GM19468 (cell line): ENCODE results near the gene VAMP8.
"Not testable (repeated sequence)": the region's sequence is repeated elsewhere in the genome, so short reads cannot be mapped to it uniquely, and the experiment has no call there.

Source experiments
- ATAC-seq: cut with Tn5 transposase; IDR thresholded peaks from one replicate; pipeline ENCODE4 v1.9.1; 2021; ENCODE audit warnings: mild to moderate bottlenecking, moderate library complexity, moderate number of reproducible peaks; ENCODE audit not compliant: unreplicated experiment; ENCODE audit errors: extremely low read depth

Gene VAMP8

DNA sequence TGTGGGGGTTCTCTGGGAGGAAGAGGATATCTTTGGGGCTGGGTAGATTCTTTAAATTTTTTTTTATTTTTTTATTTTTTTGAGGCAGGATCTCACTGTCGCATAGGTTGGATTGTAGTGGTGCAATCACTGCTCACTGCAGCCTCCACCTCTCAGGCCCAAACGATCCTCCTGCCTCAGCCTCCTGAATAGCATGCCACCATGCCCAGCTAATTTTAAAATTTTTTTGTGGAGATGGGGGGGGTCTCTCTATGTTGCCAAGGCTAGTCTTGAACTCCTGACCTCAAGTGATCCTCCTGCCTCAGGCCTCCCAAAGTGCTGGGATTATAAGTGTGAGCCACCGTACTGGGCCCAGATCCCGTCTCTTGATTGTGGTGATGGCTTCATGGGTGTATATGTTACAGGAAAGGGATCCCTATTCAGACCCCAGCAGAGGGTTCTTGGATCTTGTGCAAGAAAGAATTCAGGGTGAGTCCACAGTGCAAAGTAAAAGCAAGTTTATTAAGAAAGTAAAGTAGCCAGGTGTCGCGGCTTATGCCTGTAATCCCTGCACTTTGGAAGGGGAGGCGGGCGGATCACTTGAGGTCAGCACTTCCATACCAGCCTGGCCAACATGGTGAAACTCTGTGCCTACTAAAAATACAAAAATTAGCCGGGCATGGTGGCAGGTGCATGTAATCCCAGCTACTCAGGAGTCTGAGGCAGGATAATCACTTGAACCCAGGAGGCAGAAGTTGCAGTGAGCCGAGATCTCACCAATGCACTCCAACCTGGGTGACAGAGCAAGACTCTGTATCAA is 36.5 kb downstream of the VAMP8 start:
- no peak for ATAC-seq

DNA sequence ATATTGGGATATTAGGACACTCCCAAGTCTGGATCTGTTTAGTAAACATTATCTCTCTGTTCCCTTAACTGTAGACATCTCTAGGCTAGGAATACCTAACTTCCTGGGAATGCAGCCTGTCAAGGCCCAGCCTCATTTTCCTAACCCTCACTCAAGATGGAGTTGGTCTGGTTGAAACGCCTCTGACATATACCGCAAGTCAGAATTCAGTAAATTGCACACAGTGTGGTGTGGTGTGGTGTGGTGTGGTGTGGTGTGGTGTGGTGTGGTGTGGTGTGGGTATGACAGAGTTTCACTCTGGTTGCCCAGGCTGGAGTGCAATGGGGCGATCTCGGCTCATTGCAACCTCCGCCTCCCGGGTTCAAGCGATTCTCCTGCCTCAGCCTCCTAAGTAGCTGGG is 37.4 kb downstream of the VAMP8 start:
- not testable (repeated sequence) for ATAC-seq

DNA sequence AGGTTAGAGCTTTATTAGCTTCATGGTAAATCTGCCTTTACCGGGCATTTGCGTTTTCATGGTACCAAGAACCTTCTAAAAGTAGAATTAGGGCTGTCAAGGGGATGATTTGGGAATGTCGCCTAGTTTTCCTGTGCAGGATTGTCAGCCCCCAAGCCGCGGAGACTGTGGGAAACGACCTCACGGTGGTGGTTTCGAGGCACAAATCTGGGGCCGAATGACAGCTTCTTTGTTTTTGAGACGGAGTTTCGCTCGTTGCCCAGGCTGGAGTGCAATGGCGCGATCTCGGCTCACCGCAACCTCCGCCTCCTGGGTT is 38.0 kb downstream of the VAMP8 start:
- ATAC-seq, result no peak

DNA sequence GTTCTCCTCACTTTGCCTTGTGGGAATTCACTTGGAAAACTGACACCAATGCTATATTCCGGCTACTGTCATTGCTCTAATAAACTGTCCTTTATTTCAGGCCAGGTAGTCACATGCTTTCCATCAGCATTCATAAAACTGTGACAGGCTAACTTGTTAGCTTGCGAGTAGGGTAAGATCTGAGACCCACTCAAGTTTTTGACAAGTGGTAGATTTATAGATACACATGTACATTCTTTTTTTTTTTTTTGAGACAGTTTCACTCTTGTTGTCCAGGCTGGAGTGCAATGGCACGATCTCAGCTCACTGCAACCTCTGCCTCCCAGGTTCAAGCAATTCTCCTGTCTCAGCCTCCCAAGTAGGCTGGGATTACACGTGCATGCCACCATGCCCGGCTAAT is 40.3 kb downstream of the VAMP8 start:
- ATAC-seq, result not testable (repeated sequence)

GRCh38 chr2:85619617-85620016 is 42.2 kb downstream of the VAMP8 start:
- ATAC-seq, result no peak

GRCh38 chr2:85621338-85621737 is 44.0 kb downstream of the VAMP8 start:
- no peak for ATAC-seq

GRCh38 chr2:85623991-85624390 is 46.6 kb downstream of the VAMP8 start:
- no peak for ATAC-seq

DNA sequence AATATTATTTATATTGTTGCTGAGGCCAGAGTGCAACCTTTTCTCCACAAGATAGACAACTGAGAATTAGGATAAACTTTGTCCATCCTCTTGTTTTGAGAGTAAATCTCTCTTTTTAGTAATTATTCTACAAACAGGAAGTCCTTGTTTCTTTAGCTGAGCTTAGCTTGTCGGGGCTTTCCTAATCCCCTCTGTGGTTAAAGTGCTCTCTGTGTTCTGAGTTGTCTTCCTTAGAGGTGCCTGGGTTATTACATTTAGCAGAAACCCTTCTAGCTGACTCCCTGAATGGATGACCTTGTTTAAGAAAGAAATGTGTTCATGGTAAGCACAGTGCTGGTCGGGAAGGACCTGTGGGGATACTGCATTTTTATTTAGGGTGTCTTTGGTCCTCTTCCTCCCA is 51.3 kb downstream of the VAMP8 start:
- no peak for ATAC-seq

DNA sequence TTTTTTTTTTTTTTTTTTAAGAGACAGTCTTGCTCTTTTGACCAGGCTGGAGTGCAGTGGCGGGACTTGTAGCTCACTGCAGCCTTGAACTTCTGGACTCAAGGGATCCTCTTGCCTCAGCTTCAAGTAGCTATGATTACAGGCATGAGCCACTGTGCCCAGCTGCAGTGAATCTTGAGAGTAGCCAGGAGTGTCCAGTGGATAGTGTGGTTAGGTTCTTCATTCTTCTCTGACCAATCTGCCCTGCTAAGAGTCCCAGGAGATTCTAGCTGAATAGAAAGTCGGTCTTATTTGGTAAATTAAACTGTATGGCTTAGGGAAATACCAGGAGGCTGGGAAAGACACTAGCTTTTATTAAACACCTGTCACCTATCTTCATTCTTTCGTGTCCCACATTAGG is 53.9 kb downstream of the VAMP8 start:
- no peak for ATAC-seq
